ENCODE measurements around the gene RBM27.

DNA sequence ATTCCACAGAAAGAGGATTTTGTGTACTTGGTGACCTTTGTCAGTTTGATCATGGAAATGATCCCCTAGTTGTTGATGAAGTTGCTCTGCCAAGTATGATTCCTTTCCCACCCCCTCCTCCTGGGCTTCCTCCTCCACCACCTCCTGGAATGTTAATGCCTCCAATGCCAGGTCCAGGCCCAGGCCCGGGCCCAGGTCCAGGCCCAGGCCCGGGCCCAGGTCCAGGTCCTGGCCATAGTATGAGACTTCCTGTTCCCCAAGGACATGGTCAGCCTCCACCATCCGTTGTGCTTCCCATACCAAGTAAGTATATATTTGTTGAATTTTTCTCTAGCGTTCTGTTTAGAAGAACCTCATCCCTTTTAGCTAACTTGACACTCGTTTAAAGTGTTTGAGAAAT lies 30.0 kb downstream of the RBM27 start:
- TF ChIP-seq, protein P1, sequence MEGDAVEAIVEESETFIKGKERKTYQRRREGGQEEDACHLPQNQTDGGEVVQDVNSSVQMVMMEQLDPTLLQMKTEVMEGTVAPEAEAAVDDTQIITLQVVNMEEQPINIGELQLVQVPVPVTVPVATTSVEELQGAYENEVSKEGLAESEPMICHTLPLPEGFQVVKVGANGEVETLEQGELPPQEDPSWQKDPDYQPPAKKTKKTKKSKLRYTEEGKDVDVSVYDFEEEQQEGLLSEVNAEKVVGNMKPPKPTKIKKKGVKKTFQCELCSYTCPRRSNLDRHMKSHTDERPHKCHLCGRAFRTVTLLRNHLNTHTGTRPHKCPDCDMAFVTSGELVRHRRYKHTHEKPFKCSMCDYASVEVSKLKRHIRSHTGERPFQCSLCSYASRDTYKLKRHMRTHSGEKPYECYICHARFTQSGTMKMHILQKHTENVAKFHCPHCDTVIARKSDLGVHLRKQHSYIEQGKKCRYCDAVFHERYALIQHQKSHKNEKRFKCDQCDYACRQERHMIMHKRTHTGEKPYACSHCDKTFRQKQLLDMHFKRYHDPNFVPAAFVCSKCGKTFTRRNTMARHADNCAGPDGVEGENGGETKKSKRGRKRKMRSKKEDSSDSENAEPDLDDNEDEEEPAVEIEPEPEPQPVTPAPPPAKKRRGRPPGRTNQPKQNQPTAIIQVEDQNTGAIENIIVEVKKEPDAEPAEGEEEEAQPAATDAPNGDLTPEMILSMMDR (IDR thresholded peaks at IDR 0.05) = no peak
- TF ChIP-seq POLR2A (IDR thresholded peaks at IDR 0.05) = no peak

Measured in right lobe of liver (tissue), 4 donors.